B cell (primary cell): ENCODE results near the gene DMRTC1B. TPM values are rescaled to one million over a fixed set of nuclear protein-coding genes. Genes with fewer than 3 reads are reported as not detected.
"Not testable (repeated sequence)": the region's sequence is repeated elsewhere in the genome, so short reads cannot be mapped to it uniquely, and the experiment has no call there.

Experiments used
- ATAC-seq: fragments of 200-7000 bp; cut with Tn5 transposase; one replicate; pipeline ENCODE4 v1.10.0; 2021; ENCODE audit warnings: low read depth, mild to moderate bottlenecking, moderate number of reproducible peaks, moderate library complexity
- CTCF ChIA-PET: fragments of 350-600 bp; sonication (Branson Sonifier 250); formaldehyde crosslinking; loops from one replicate; lab custom pipeline; 2021; ENCODE audit warnings: antibody characterized with exemption, inconsistent platforms; lab: Charles Lee
- POLR2A ChIA-PET: fragments of 350-600 bp; sonication (Branson Sonifier 250); formaldehyde crosslinking; loops from one replicate; lab custom pipeline; 2021; ENCODE audit warnings: antibody characterized with exemption; lab: Charles Lee
- DNase-seq: peaks from one replicate; pipeline ENCODE4 v3.0.0; 2013
- H2AFZ ChIP-seq: 2 replicates; pipeline ENCODE4 v1.6.1; 2012; ENCODE audit warnings: mild to moderate bottlenecking, low read depth, low read length; ENCODE audit not compliant: insufficient read depth, poor library complexity, severe bottlenecking
- H3K27ac ChIP-seq, 2 donors: 1 replicate in 1 of 2; 2 replicates in 1 of 2; pipeline ENCODE4 v1.5.1; 2012 to 2013; ENCODE audit warnings: low read length in 2 of 2, mild to moderate bottlenecking in 2 of 2, moderate library complexity in 1 of 2
- H3K27me3 ChIP-seq, 4 experiments: fragments of 200-600 bp in 1 of 4; sonication (generic) in 1 of 4; replicated peaks in 1 of 4; 1 replicate in 2 of 4; 2 replicates in 2 of 4; pipeline versions ENCODE4 v1.6.1 to v1.7.0; 2013 to 2016; ENCODE audit warnings: low read length in 3 of 4, mild to moderate bottlenecking in 2 of 4, mixed read lengths in 1 of 4, moderate library complexity in 1 of 4; ENCODE audit not compliant: insufficient read depth in 4 of 4, control insufficient read depth in 3 of 4; ENCODE audit errors: control extremely low read depth in 1 of 4
- H3K36me3 ChIP-seq, 2 experiments: replicated peaks in 1 of 2; 1 replicate in 1 of 2; 2 replicates in 1 of 2; pipeline versions ENCODE4 v1.6.1 to v1.7.1; 2013; ENCODE audit warnings: low read length in 1 of 2; ENCODE audit not compliant: insufficient read depth in 2 of 2, control insufficient read depth in 1 of 2; ENCODE audit errors: control extremely low read depth in 1 of 2, extremely low read depth in 1 of 2
- H3K4me1 ChIP-seq, 2 donors: fragments of 200-600 bp in 1 of 2; sonication (generic) in 1 of 2; 1 replicate in 1 of 2; 2 replicates in 1 of 2; pipeline versions ENCODE4 v1.5.1 to v1.6.1; 2013 to 2017; ENCODE audit warnings: low read length in 2 of 2; ENCODE audit not compliant: control insufficient read depth in 2 of 2, insufficient read depth in 2 of 2
- H3K4me2 ChIP-seq: replicated peaks from 2 replicates; pipeline ENCODE3; 2012; ENCODE audit warnings: mild to moderate bottlenecking, low read depth, low read length; ENCODE audit not compliant: poor library complexity, severe bottlenecking
- H3K4me3 ChIP-seq, 5 experiments: fragments of 200-600 bp in 1 of 5; sonication (generic) in 1 of 5; 1 replicate in 3 of 5; 2 replicates in 2 of 5; pipeline versions ENCODE4 v1.5.1 to v1.7.0; 2011 to 2016; ENCODE audit warnings: low read length in 4 of 5, mild to moderate bottlenecking in 4 of 5, low read depth in 2 of 5, control low read depth in 1 of 5, moderate library complexity in 1 of 5; ENCODE audit not compliant: insufficient read depth in 1 of 5; ENCODE audit errors: control extremely low read depth in 1 of 5, extremely low read depth in 1 of 5
- H3K79me2 ChIP-seq: fragments of 200-600 bp; sonication (generic); one replicate; pipeline ENCODE4 v1.6.0; 2016; ENCODE audit warnings: low read length; ENCODE audit not compliant: control insufficient read depth, insufficient read depth
- H3K9ac ChIP-seq: fragments of 200-600 bp; sonication (generic); 2 replicates; pipeline ENCODE4 v1.6.1; 2017; ENCODE audit warnings: mild to moderate bottlenecking, low read length, moderate library complexity
- H3K9me3 ChIP-seq, 3 donors: one replicate each; pipeline versions ENCODE4 v1.6.1 to v1.7.1; 2013; ENCODE audit warnings: low read length in 2 of 3; ENCODE audit not compliant: control insufficient read depth in 2 of 3, insufficient read depth in 1 of 3; ENCODE audit errors: control extremely low read depth in 1 of 3
- H4K20me1 ChIP-seq: 2 replicates; pipeline ENCODE4 v1.6.0; 2012; ENCODE audit warnings: mild to moderate bottlenecking, low read length; ENCODE audit not compliant: insufficient read depth, control insufficient read depth, poor library complexity, severe bottlenecking
- H3K27ac Mint-ChIP-seq: one replicate; pipeline ENCODE4 v1.8.0; 2021; ENCODE audit warnings: mixed read lengths
- H3K27me3 Mint-ChIP-seq: one replicate; pipeline ENCODE4 v1.8.0; 2021; ENCODE audit warnings: mixed read lengths
- H3K4me1 Mint-ChIP-seq: one replicate; pipeline ENCODE4 v1.8.0; 2021; ENCODE audit warnings: mixed read lengths
- H3K4me3 Mint-ChIP-seq: one replicate; pipeline ENCODE4 v1.8.0; 2021; ENCODE audit warnings: mixed read lengths
- H3K9me3 Mint-ChIP-seq: one replicate; pipeline ENCODE4 v1.8.0; 2022; ENCODE audit warnings: mixed read lengths; ENCODE audit not compliant: insufficient read depth
- CTCF ChIP-seq: fragments of 200-600 bp; IDR thresholded peaks from one replicate; pipeline ENCODE4 v1.8.0; 2022; ENCODE audit warnings: antibody characterized with exemption, mild to moderate bottlenecking
- EZH2 ChIP-seq: IDR thresholded peaks from 2 replicates; pipeline ENCODE4 v1.6.1; 2012; ENCODE audit warnings: borderline replicate concordance, low read depth, mild to moderate bottlenecking, moderate library complexity, low read length; ENCODE audit not compliant: insufficient read depth, poor library complexity, severe bottlenecking
- WGBS: methylation state at CpG from one replicate; pipeline ENCODE4 v1.1.5; 2013; ENCODE audit warnings: missing lambda C conversion rate; ENCODE audit not compliant: insufficient coverage; 5-methylcytosine and 5-hydroxymethylcytosine counted together
- intact Hi-C: fragments of 100-400 bp; cut with micrococcal nuclease; formaldehyde crosslinking; loops from one replicate; pipeline ENCODE4 v1.10.0; 2022
- polyA plus RNA-seq: library from polyadenylated mRNA; depleted of rRNA; stranded (reverse); fragments of >200 nt; gene quantifications from 2 replicates; pipeline ENCODE4 v1.2.3, GENCODE V29; 2012
- total RNA-seq, 2 donors: library from RNA; stranded (reverse); fragments of 120-200 nt in 1 of 2; gene quantifications; 1 replicate in 1 of 2; 2 replicates in 1 of 2; pipeline versions ENCODE4 v1.2.3 to v1.2.4, GENCODE V29; 2013 to 2022

DMRTC1B gene
- total and polyA plus RNA-seq, 2 donors (not counting 1 experiment from before 2014, with no cell fraction given): 2.2 to 3.3 TPM

DNA sequence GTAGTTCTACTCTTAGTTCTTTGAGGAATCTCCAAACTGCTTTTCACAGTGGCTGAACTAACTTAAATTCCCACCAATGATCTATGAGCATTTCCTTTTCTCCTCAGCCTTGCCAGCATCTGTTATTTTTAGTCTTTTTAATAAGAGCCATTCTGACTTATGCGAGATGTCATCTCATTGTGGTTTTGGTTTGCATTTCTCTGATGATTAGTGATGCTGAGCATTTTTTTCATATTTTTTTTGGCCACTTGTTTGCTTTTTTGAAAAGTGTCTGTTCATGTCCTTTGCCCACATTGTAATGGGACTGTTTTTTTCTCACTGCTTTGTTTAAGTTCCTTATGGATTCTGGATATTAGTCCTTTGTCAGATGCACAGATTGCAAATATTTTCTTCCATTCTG, 41.1 kb upstream of the DMRTC1B start:
- H3K4me1 ChIP-seq: no peaks in the 10 kb centered on the region
- no peak overlapping the region for H3K27ac Mint-ChIP-seq
- H3K4me1 Mint-ChIP-seq: no peaks in the 10 kb centered on the region
- DNase-seq (no peak), ATAC-seq (no peak)
- peaks cover 12% of the 10 kb centered on the region for H3K27me3 Mint-ChIP-seq
- peaks cover 0 to 3% (median 0%) of the 10 kb centered on the region in 4 experiments for H3K27me3 ChIP-seq
- no peaks in the 10 kb centered on the region for H3K9me3 Mint-ChIP-seq
- no peak overlapping the region for H3K4me3 Mint-ChIP-seq
- H3K9ac ChIP-seq: no peak overlapping the region
- H3K4me2 ChIP-seq: no peak overlapping the region
- TF ChIP-seq CTCF (no peak), EZH2 (no peak)
- H3K27ac ChIP-seq: no peak overlapping the region
- no peaks in the 10 kb centered on the region for H4K20me1 ChIP-seq
- H3K79me2 ChIP-seq: no peaks in the 10 kb centered on the region
- intact Hi-C loops: no loop called here
- POLR2A ChIA-PET: no interaction called here
- no CpG with 5 or more reads among the region's 1 CpG for WGBS
- H3K36me3 ChIP-seq: no peaks in the 10 kb centered on the region
- CTCF ChIA-PET: interaction anchor here (0.6 kb wide), 1 partner anchor 772 kb away, joined by 3 read pairs; no protein-coding TSS in a partner anchor
- H2AFZ ChIP-seq: no peak overlapping the region
- H3K4me3 ChIP-seq: no peak overlapping the region
- H3K9me3 ChIP-seq: no peaks in the 10 kb centered on the region

- intact Hi-C loops, H3K4me1 Mint-ChIP-seq, H3K27me3 ChIP-seq, ATAC-seq, POLR2A ChIA-PET, DNase-seq, H3K9me3 ChIP-seq, H3K9ac ChIP-seq, H3K9me3 Mint-ChIP-seq, H3K27me3 Mint-ChIP-seq, H3K27ac Mint-ChIP-seq, H3K4me1 ChIP-seq, H3K4me3 ChIP-seq, H4K20me1 ChIP-seq, H3K4me2 ChIP-seq, H2AFZ ChIP-seq, H3K79me2 ChIP-seq, H3K36me3 ChIP-seq, CTCF ChIA-PET, H3K27ac ChIP-seq, H3K4me3 Mint-ChIP-seq: not testable (repeated sequence)
- no CpG with 5 or more reads among the region's 7 CpGs for whole genome bisulfite sequencing
Observed at GRCh38 chrX:72745546-72745945, 31.1 kb upstream of the DMRTC1B start.

GRCh38 chrX:72748545-72748944, 28.1 kb upstream of the DMRTC1B start:
- H3K4me3 Mint-ChIP-seq, H3K4me3 ChIP-seq, intact Hi-C loops, CTCF ChIA-PET, H3K27ac ChIP-seq, POLR2A ChIA-PET, H3K9ac ChIP-seq, H3K9me3 ChIP-seq, H3K27me3 ChIP-seq, H3K27ac Mint-ChIP-seq, H3K36me3 ChIP-seq, DNase-seq, H3K79me2 ChIP-seq, H3K27me3 Mint-ChIP-seq, ATAC-seq, H3K4me2 ChIP-seq, H4K20me1 ChIP-seq, H2AFZ ChIP-seq, H3K4me1 Mint-ChIP-seq, H3K9me3 Mint-ChIP-seq, H3K4me1 ChIP-seq: not testable (repeated sequence)
- no CpG with 5 or more reads among the region's 3 CpGs for WGBS
